ENCODE results near the gene UTP3. TPM values are rescaled to one million over a fixed set of nuclear protein-coding genes. Genes with fewer than 3 reads are reported as not detected.

UTP3 gene
- polyA plus RNA-seq, 1 experiment, result 10.4 TPM

GRCh38 chr4:70737409-70737808 lies 49.1 kb downstream of the UTP3 start:
- no peaks in the 10 kb centered on the region for H3K36me3 ChIP-seq (ENCODE audit: control insufficient read depth, insufficient read depth, low read length)
- TF ChIP-seq CTCF (IDR thresholded peaks at IDR 0.05; ENCODE audit: insufficient read depth, low read depth, low read length), result no peak
- ChIA-PET CTCF (interaction anchor here (1.3 kb wide), 1 partner anchor 98 kb away, joined by 6 read pairs; no protein-coding TSS in a partner anchor), POLR2A (no interaction called here)
- no peak for DNase-seq (ENCODE audit: low read depth)
- no peaks in the 10 kb centered on the region for H3K27me3 ChIP-seq (ENCODE audit: control insufficient read depth, insufficient read depth, low read length)
- no peak overlapping the region for H3K4me3 ChIP-seq (ENCODE audit: low read depth, low read length)

GRCh38 chr4:70739496-70740337 lies 51.4 kb downstream of the UTP3 start:
- Histone ChIP-seq H3K4me3 (ENCODE audit: low read depth, low read length) (no peak overlapping the region), H3K36me3 (ENCODE audit: control insufficient read depth, insufficient read depth, low read length) (no peaks in the 10 kb centered on the region), H3K27me3 (ENCODE audit: control insufficient read depth, insufficient read depth, low read length) (no peaks in the 10 kb centered on the region)
- CTCF ChIA-PET, result no interaction called here
- DNase-seq (ENCODE audit: low read depth), result no peak
- POLR2A ChIA-PET, result no interaction called here
- no peak for TF ChIP-seq CTCF (IDR thresholded peaks at IDR 0.05; ENCODE audit: insufficient read depth, low read depth, low read length)

Small RNA genes within 50 kb of the gene (small RNA-seq; reads per million reads assigned to genes)
- gene RNU6-520P (ENCODE audit: insufficient read length, low read depth, low replicate concordance) (not detected), gene RNU6-784P (ENCODE audit: insufficient read length, low read depth, low replicate concordance) (not detected)

Other genes with a start within 250 kb of the UTP3 start
- not detected in 2 replicates for gene MUC7, start 216.3 kb upstream of the UTP3 start, polyA plus RNA-seq (2011; rRNA removed)
- gene AMTN, start 170.0 kb upstream of the UTP3 start, polyA plus RNA-seq (2011; rRNA removed), result not detected in 2 replicates
- gene AMBN, start 96.3 kb upstream of the UTP3 start, polyA plus RNA-seq (2011; rRNA removed), result not detected in 2 replicates
- gene ENAM, start 59.8 kb upstream of the UTP3 start, polyA plus RNA-seq (2011; rRNA removed), result 0.01 TPM in 1 of 2 replicates, not detected in the other
- gene JCHAIN, start 22.0 kb upstream of the UTP3 start, polyA plus RNA-seq (2011; rRNA removed), result 8.5 and 14.9 TPM in 2 replicates
- gene RUFY3, start 33.4 kb downstream of the UTP3 start, polyA plus RNA-seq (2011; rRNA removed), result 22.8 and 32.6 TPM in 2 replicates
- gene GRSF1, start 151.4 kb downstream of the UTP3 start, polyA plus RNA-seq (2011; rRNA removed), result 41.9 and 69.2 TPM in 2 replicates
- 5.6 and 10.5 TPM in 2 replicates for gene MOB1B, start 213.8 kb downstream of the UTP3 start, polyA plus RNA-seq (2011; rRNA removed)

Data from BJ (cell line).